GM23338 (cell line): ENCODE data around the gene TMEM163. TPM values are rescaled to one million over a fixed set of nuclear protein-coding genes. Genes with fewer than 3 reads are reported as not detected.

Experiments
- ATAC-seq: fragments of 200-7000 bp; cut with Tn5 transposase; 3 replicates; pipeline ENCODE4 v1.9.1; 2020
- DNase-seq: peaks from one replicate; pipeline ENCODE4 v3.0.0-alpha.2; 2015; ENCODE audit warnings: low spot score
- H2AFZ ChIP-seq: fragments of 200-600 bp; sonication (generic); 2 replicates; pipeline ENCODE4 v1.8.0; 2016; ENCODE audit warnings: antibody characterized with exemption, mild to moderate bottlenecking, moderate library complexity
- H3F3A ChIP-seq: fragments of 200-600 bp; sonication (generic); replicated peaks from 2 replicates; pipeline ENCODE4 v1.8.0; 2017; ENCODE audit warnings: antibody characterized with exemption, mixed run types, low read depth
- H3K27ac ChIP-seq: fragments of 200-600 bp; sonication (generic); 2 replicates; pipeline ENCODE4 v1.6.1; 2016; ENCODE audit warnings: low read depth
- H3K27me3 ChIP-seq: fragments of 200-600 bp; sonication (generic); 2 replicates; pipeline ENCODE4 v1.8.0; 2016; ENCODE audit warnings: mild to moderate bottlenecking, mixed run types, moderate library complexity; ENCODE audit not compliant: insufficient read depth
- H3K36me3 ChIP-seq: fragments of 200-600 bp; sonication (generic); 2 replicates; pipeline ENCODE4 v1.8.0; 2016; ENCODE audit warnings: mild to moderate bottlenecking; ENCODE audit not compliant: insufficient read depth
- H3K4me1 ChIP-seq: fragments of 200-600 bp; sonication (generic); 2 replicates; pipeline ENCODE4 v1.8.0; 2016; ENCODE audit warnings: mild to moderate bottlenecking, moderate library complexity; ENCODE audit not compliant: insufficient read depth
- H3K4me2 ChIP-seq: fragments of 200-600 bp; sonication (generic); 2 replicates; pipeline ENCODE4 v1.7.1; 2017; ENCODE audit warnings: mixed run types
- H3K4me3 ChIP-seq: fragments of 200-600 bp; sonication (generic); 2 replicates; pipeline ENCODE4 v1.6.1; 2016; ENCODE audit warnings: mixed run types
- H3K79me2 ChIP-seq: fragments of 200-600 bp; sonication (generic); replicated peaks from 2 replicates; pipeline ENCODE4 v1.8.0; 2017; ENCODE audit warnings: mild to moderate bottlenecking; ENCODE audit not compliant: insufficient read depth
- H3K9me2 ChIP-seq: fragments of 200-600 bp; sonication (generic); 2 replicates; pipeline ENCODE4 v1.8.0; 2017; ENCODE audit not compliant: insufficient read depth
- H4K20me1 ChIP-seq: fragments of 200-600 bp; sonication (generic); replicated peaks from 2 replicates; pipeline ENCODE4 v1.8.0; 2017; ENCODE audit warnings: mild to moderate bottlenecking; ENCODE audit not compliant: insufficient read depth
- H3K27ac Mint-ChIP-seq: 2 replicates; pipeline ENCODE4 v1.8.0; 2020; ENCODE audit warnings: inconsistent platforms, mild to moderate bottlenecking, moderate library complexity, mixed read lengths
- H3K27me3 Mint-ChIP-seq: 3 replicates; pipeline ENCODE4 v1.8.0; 2022; ENCODE audit warnings: low read depth, mild to moderate bottlenecking, moderate library complexity, mixed read lengths, inconsistent platforms; ENCODE audit not compliant: insufficient read depth, poor library complexity
- H3K36me3 Mint-ChIP-seq: 3 replicates; pipeline ENCODE4 v1.8.0; 2021; ENCODE audit warnings: low read depth, mild to moderate bottlenecking, inconsistent platforms, moderate library complexity, mixed read lengths
- H3K4me1 Mint-ChIP-seq: 3 replicates; pipeline ENCODE4 v1.8.0; 2020; ENCODE audit warnings: mild to moderate bottlenecking, inconsistent platforms, mixed read lengths
- H3K4me3 Mint-ChIP-seq: 3 replicates; pipeline ENCODE4 v1.8.0; 2021; ENCODE audit warnings: moderate library complexity, mild to moderate bottlenecking, inconsistent platforms, mixed read lengths
- H3K9me3 Mint-ChIP-seq: 3 replicates; pipeline ENCODE4 v1.8.0; 2020; ENCODE audit warnings: moderate library complexity, mild to moderate bottlenecking, inconsistent platforms, mixed read lengths
- CREB1 ChIP-seq: fragments of 250-450 bp; sonication (Bioruptor Pico); IDR thresholded peaks from 2 replicates; pipeline ENCODE4 v1.5.0; 2020; ENCODE audit warnings: low read depth, mild to moderate bottlenecking, moderate library complexity
- CTCF ChIP-seq, 2 experiments: fragments of 200-600 bp in 1 of 2; sonication (generic) in 1 of 2; conservative IDR thresholded peaks; 2 replicates each; pipeline versions ENCODE4 v1.5.1 to v1.6.1; 2016 to 2017; ENCODE audit warnings: antibody characterized with exemption in 2 of 2, low read depth in 2 of 2, mild to moderate bottlenecking in 2 of 2, moderate library complexity in 1 of 2
- EZH2 ChIP-seq: fragments of 200-600 bp; sonication (generic); IDR thresholded peaks from one replicate; pipeline ENCODE4 v1.8.0; 2017; ENCODE audit warnings: antibody characterized with exemption, mild to moderate bottlenecking, low read depth; ENCODE audit not compliant: unreplicated experiment
- NANOG ChIP-seq: IDR thresholded peaks from 2 replicates; pipeline ENCODE4 v1.6.1; 2016; ENCODE audit warnings: antibody characterized with exemption, borderline replicate concordance
- POLR2AphosphoS5 ChIP-seq: IDR thresholded peaks from 2 replicates; pipeline ENCODE4 v1.6.1; 2016; ENCODE audit warnings: antibody characterized with exemption, low read depth
- REST ChIP-seq: IDR thresholded peaks from one replicate; pipeline ENCODE4 v1.6.1; 2018; ENCODE audit warnings: antibody characterized with exemption; ENCODE audit not compliant: unreplicated experiment
- ZNF331 ChIP-seq: fragments of 250-450 bp; sonication (Bioruptor Pico); IDR thresholded peaks from 2 replicates; pipeline ENCODE4 v1.5.0; 2020; ENCODE audit warnings: low read depth, mild to moderate bottlenecking, moderate library complexity
- ZNF462 ChIP-seq: fragments of 250-450 bp; sonication (Bioruptor Pico); IDR thresholded peaks from 2 replicates; pipeline ENCODE4 v1.5.0; 2020; ENCODE audit warnings: mild to moderate bottlenecking, moderate library complexity
- polyA plus RNA-seq: library from polyadenylated mRNA; unstranded; fragments of >200 nt; fragmentation: Nextera tagmentation; extraction: Ambion mirVana; gene quantifications from 2 replicates; pipeline ENCODE4 v1.2.1, GENCODE V29; 2016
- total RNA-seq: library from RNA; depleted of rRNA; stranded (reverse); fragments of >200 nt; shearing (Covaris generic); gene quantifications from 2 replicates; pipeline ENCODE4 v1.2.3, GENCODE V29; 2014

The TMEM163 gene
- total and polyA plus RNA-seq, 2 experiments from 2014 or later, result 1.1 to 1.8 TPM

- Histone ChIP-seq H4K20me1 (no peaks in the 10 kb centered on the region), H3K4me1 (no peaks in the 10 kb centered on the region), H3K4me2 (no peak overlapping the region), H3K36me3 (no peaks in the 10 kb centered on the region), H3K27me3 (no peaks in the 10 kb centered on the region), H3K9me2 (no peaks in the 10 kb centered on the region), H2AFZ (no peak overlapping the region), H3K79me2 (no peaks in the 10 kb centered on the region), H3K27ac (no peak overlapping the region), H3K4me3 (no peak overlapping the region), H3F3A (no peaks in the 10 kb centered on the region)
- peak; percentile 66 to 94 for TF ChIP-seq CTCF (conservative IDR thresholded peaks at IDR 0.05; ENCODE audit: low read depth in 2 of 2)
- TF ChIP-seq NANOG, result no peak
- no peak for TF ChIP-seq ZNF331 (CRISPR knock-in tag)
- no peak for TF ChIP-seq POLR2AphosphoS5
- Mint-ChIP-seq H3K27me3 (no peaks in the 10 kb centered on the region), H3K4me1 (peaks cover 4% of the 10 kb centered on the region; the same call in 2 of the 3 replicates), H3K36me3 (no peaks in the 10 kb centered on the region), H3K27ac (no peak overlapping the region), H3K9me3 (no peaks in the 10 kb centered on the region; the same call in 2 of the 3 replicates), H3K4me3 (no peak overlapping the region)
- DNase-seq, result peak; percentile 93
- ATAC-seq, result peak; percentile 96
Observed at GRCh38 chr2:134460583-134460998, 258.2 kb downstream of the TMEM163 start.

- Histone ChIP-seq H3K79me2 (no peaks in the 10 kb centered on the region), H3K9me2 (no peaks in the 10 kb centered on the region), H4K20me1 (no peaks in the 10 kb centered on the region), H2AFZ (no peak overlapping the region), H3K4me3 (no peak overlapping the region), H3K4me1 (no peaks in the 10 kb centered on the region), H3K36me3 (no peaks in the 10 kb centered on the region), H3F3A (no peaks in the 10 kb centered on the region), H3K4me2 (no peak overlapping the region), H3K27ac (no peak overlapping the region), H3K27me3 (no peaks in the 10 kb centered on the region)
- ATAC-seq (peak; percentile 9; the same call in 2 of the 3 replicates), DNase-seq (no peak)
- Mint-ChIP-seq H3K4me1 (peaks cover 4% of the 10 kb centered on the region; the same call in 2 of the 3 replicates), H3K4me3 (no peak overlapping the region), H3K27ac (no peak overlapping the region), H3K27me3 (no peaks in the 10 kb centered on the region), H3K36me3 (no peaks in the 10 kb centered on the region), H3K9me3 (no peaks in the 10 kb centered on the region; the same call in 2 of the 3 replicates)
- TF ChIP-seq ZNF462 (CRISPR knock-in tag) (no peak), EZH2 (no peak), REST (no peak), NANOG (no peak), CREB1 (no peak)
Observed at GRCh38 chr2:134459706-134460406, 258.9 kb downstream of the TMEM163 start.
